Stimulated activated CD4-positive, alpha-beta T cell treated with anti-CD3 and anti-CD28 coated beads, TNF-alpha, amount 100 ng/mL, for 24 hours (primary cell): ENCODE data around the gene TRMT61A.
"Not testable (repeated sequence)": the region's sequence is repeated elsewhere in the genome, so short reads cannot be mapped to it uniquely, and the experiment has no call there.

Source experiments
- DNase-seq, 3 experiments: peaks; one replicate each; pipeline ENCODE4 v3.0.0-alpha.2; 2020; ENCODE audit warnings: low read depth in 3 of 3

The TRMT61A gene

DNA sequence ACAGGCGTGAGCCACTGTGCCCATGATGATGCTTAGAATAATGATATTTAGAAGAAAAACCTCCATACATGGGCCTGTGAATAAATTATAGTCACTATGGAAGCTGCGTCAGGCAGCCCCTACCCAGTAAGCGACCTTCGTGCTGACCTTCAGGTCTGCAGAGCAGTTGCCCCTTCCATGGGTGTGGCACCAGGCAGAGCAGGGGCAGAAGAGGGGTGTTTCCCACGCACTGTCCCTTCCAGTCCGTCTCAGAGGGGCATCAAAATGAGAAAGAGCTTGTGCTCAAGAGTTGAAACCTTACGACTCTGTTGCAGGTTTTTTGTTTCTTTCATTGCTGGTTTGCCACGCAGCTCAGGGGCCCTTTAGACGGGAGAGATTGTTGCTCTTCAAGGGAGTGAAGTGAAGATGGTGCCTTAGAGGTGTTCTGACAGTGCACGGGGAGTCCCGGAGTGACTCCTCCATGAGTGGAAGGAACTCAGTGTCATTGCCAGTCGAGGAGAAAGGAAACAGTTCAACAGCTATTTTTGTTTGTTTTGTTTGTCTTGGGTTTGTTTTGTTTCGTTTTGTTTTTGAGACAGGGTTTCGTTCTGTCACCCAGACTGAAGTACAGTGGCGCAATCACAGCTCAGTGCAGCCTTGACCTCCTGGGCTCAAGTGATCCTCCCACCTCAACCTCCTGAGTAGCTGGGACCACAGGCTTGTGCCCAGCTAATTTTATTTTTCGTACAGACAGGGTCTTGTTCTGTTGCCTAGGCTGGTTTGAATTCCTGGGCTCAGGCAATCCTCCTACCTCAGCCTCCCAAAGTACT lies 20.3 kb upstream of the TRMT61A start:
- DNase-seq: no peak

GRCh38 chr14:103509864-103510723 lies 18.9 kb upstream of the TRMT61A start:
- DNase-seq: no peak

DNA sequence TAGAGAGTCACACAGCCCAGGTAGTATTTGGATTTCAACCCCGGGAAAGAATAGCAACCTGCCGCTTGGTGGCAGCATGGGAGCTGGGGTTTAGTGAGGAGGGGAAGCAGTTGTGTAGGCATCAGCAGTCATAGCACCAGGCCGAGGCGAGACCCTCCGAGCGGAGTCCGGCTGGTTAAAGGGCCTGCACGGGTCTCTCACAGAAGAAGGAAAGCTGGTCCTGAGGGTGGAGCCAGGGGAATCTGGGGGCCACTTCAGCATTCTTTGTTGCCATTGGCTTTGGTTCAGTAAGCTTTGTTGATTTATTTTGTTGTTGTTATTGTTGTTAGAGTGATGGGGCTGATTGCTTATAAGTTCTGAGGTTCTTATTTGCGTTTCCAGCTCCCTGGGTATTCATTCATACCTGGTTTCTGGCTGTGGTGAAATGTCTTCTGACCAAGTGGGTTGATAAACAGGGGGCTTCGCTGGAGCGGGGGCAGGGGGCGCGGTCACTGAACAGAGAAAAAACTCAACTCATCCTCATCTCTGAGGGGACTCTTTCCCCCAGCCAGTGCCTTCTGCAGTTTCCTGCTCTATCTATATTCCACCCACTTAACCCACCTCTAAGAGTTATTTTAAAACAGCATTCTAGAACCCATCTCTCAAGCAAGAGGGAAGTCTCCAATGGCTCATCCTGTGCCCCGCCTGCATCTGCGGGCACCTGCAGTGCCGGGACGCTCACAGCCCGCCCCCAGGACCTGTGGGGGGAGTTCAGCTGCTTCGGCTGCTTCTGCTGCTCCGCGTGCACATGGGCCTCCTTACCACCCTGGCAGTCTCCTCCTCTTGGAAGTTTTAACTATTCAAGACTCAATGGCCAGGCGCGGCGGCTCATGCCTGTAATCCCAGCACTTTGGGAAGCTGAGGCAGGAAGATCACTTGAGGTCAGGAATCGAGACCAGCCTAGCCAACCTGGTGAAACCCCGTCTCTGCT lies 18.0 kb upstream of the TRMT61A start:
- DNase-seq: no peak

DNA sequence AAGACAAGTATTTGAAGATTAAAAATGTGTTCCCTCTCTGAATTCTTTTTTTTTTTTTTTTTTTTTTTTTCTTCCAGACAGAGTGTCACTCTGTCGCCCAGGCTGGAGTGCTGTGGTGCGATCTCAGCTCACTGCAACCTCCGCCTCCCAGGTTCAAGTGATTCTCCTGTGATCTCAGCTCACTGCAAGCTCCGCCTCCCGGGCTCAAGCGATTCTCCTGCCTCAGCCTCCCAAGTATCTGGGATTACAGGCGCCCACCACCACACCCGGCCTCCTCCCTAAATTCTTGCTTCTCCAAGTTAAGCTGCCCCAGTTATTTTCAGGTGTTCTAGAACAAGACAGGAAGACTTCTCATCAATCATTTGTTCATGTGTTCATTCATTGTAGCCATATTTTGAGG lies 16.8 kb upstream of the TRMT61A start:
- DNase-seq: not testable (repeated sequence)

GRCh38 chr14:103512701-103513611 lies 16.0 kb upstream of the TRMT61A start:
- DNase-seq: no peak

GRCh38 chr14:103514596-103515421 lies 14.2 kb upstream of the TRMT61A start:
- no peak for DNase-seq

DNA sequence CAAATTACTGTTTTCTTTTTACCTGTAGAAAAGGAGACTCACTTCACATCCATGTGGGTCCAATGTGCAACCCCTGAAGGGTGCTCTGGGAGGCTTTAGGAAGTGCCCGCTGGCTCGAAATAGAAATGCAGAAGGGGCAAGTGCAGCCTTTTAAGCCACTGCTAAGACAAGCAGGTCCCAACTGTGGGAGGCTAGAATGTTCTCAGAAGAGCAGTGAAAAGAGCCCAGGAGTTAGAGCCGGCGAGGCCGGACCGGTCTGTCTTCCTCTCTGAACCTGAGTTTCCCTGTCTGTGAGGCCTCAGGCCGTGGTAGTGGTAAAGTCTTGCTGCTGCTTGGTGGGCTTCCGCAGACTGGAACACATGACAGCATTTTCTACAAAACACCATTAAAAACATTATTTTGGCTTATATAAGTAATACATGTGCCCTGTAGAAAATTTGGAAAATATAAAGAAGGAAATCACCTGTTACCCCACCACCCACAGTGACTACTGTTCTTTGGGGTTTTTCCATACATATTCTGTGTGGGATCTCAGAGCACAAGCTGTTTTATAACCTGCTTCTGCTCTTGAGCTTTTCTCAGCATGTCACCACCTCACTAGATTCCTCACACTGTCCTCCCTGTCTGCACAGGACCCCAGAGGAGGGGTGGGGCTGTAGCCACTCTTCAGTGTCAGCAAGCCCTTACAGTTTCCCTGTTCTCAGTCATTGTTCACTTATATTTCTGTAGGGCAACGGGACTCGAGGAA lies 12.4 kb upstream of the TRMT61A start:
- DNase-seq: no peak

DNA sequence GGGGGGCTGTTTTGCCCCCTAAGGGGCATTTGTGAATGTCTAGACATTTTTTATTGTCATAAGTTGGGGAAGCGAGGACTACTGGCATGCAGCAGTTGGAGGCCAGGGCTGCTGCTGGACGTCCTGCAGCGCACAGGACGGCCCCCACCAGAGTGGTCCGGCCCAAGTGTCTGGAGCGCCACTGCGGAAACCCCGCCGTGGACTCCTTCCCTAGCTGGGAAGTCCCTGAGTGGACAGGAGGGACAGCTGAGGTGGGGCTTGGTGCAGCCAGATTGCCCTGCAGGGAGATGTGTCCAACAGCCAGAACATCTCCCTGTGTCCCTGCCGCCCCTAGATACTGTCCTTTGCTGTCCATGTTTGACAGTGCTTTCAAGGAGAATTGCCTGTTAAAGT lies 11.8 kb upstream of the TRMT61A start:
- DNase-seq: no peak

- DNase-seq: no peak
These were observed 11.1 kb upstream of the TRMT61A start for GRCh38 chr14:103517721-103518421.

GRCh38 chr14:103518422-103519042 lies 10.5 kb upstream of the TRMT61A start:
- peak in 1 of 3 experiments; percentile 58 for DNase-seq

DNA sequence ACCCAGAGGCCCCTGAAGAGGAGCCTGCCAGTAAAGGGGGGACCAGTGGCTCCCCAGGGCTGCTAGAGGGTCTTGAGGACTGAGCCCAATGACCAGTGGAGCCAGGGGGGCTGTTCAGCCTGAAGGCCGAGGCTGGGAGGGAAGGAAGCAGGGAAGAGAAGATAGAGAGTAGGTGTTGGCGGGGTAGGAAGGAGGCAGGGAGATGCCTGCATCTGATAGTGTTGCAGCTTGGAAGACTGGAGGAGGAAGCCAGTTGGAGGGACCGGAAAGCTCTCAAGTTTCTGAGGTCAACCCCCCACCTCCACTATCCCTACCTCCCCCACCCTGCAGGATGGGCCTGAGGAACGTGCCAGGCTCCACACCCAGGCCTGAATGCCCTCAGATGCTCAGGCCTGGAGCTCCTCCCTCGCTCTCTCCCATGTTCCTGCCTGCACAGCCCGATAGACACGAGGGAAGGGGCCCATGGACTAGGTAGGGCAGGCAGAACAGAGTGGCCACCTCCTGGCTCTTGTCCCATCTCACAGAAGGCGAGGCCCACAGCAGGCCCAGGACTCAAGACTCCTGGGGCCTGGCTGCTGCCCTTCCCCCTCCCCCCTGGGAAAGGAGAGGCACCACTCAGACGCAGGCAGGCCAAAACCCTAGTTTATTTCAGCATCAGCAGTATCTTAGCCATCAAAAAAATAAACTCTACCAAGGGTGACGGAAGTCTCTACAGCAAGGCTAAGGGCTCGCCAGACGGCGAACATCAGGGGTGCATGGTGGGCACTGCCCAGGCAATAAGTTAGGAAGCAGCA lies 9.8 kb upstream of the TRMT61A start:
- DNase-seq: no peak

- no peak for DNase-seq
These were observed 9.2 kb upstream of the TRMT61A start for GRCh38 chr14:103519837-103520212.

DNA sequence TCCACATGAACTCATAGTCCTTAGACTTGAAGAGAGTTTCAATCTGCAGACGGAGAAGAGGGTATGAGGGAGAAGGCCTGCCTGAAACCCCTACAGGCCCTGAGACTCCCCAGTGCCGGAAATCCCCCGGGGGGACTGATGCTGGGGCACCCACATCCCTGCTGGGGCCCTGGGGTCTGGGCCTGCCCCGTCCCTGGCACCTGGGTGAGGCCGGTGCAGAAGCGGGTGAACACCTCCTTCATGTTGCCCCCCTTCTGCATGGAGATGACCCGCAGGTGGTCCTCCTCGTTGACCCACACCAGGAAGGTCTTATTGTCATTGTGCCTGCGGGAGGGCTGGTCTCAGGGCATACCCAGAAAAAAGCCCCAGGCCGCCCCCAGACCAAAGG lies 8.7 kb upstream of the TRMT61A start:
- no peak for DNase-seq

DNA sequence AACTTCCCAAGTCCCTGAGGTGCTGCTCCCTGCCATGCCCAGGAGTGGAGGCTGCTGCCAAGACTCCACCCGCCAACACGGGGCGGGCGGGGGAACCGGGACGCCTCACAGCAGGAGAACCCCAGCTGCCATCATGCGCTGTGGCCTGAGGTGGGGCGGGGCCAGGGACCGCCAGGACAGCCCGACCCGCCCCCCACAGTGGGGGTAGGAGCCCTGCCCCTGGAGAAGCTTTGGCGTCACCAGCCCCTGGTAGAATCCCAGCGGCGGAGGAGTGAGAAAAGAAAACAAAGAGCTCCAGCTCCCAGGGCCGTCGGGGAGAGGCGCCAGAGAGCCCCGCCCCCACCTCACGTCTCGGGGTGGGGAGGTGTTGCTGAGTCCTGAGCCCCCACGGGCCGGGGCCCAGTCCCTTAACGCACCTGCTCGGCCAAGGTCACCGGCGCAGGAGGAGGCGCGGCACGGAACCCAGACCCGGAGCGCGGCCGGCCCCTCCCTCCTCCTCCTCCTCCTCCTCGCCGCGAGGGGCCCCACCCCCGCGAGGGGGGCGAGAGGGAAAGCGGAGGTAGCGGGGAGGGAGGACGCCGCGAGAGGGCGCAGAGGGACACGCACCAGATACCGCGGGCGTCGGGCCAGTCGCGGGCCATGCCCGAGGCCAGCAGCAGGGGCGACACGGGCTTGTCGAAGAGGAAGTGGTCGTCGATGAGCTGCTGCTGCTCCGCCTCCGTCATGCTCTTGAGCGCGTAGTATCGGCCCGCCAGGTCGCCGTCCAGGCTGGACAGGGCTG lies 8.1 kb upstream of the TRMT61A start:
- peak in 1 of 3 experiments; percentile 56 for DNase-seq

GRCh38 chr14:103521438-103521950 lies 7.5 kb upstream of the TRMT61A start:
- DNase-seq: no peak

DNA sequence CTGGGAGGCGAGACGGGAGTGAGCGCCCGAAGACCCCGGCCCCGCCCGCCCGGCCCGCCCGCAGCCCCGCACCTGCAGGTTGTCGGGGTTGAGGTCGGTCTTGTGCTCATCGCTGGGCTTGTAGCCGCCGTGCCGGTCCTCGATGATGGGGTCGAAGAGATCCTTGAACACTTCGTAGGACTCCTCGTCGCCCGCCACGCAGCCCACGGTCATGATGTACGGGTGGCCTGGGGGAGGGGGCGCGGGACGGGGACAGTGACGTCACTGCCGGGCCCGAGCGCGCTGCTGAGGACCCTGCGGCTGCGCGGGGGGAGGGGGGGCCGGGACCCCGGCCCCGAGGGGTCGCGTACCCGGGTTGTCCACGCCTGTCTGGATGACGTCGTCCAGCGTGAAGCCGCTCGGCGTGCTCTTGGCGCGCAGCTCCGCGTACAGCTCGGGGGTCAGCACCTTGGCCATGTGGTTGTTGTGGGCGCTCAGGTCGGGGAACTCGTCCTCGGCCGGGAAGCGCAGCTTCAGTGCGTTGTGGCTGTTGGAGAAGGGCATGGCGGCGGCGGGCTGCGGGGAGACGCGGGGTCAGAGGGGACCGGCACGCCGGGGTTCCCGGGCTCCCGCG lies 6.9 kb upstream of the TRMT61A start:
- DNase-seq: no peak
